ENCODE measurements around the gene TNXB.

TNXB gene

DNA sequence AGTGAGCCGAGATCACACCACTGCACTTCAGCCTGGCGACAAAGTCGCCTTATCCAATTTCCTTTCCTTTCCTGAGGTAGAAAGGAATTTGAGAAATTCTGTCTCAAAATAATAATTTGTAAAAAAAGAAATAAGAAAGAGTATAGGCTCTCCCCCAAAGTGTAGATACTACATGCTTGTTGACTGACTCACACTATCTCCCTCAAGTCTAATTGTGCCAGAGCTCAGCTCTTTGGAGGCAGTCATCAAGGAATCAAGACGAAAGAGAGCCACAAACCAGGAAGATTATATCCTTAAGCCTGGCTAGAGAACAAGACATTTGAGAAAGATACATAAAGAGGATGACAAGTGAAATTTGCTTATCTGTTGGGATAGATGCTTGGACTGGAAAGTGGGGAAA is 24.6 kb upstream of the TNXB start:
- Histone ChIP-seq H3K27me3 (ENCODE audit: insufficient read depth, low read length) (no peaks in the 10 kb centered on the region), H3K4me3 (ENCODE audit: low read depth, low read length, poor library complexity, severe bottlenecking) (no peak overlapping the region), H4K20me1 (ENCODE audit: insufficient read depth, low read length) (no peaks in the 10 kb centered on the region), H3K9me2 (ENCODE audit: low read depth, low read length) (no peaks in the 10 kb centered on the region), H3K36me3 (ENCODE audit: insufficient read depth, low read length) (no peaks in the 10 kb centered on the region), H3K9me3 (ENCODE audit: low read length) (no peaks in the 10 kb centered on the region), H3K27ac (ENCODE audit: low read depth, low read length, poor library complexity, severe bottlenecking) (no peak overlapping the region), H3K4me2 (ENCODE audit: low read length) (no peak overlapping the region), H3K79me2 (ENCODE audit: insufficient read depth, low read length) (no peaks in the 10 kb centered on the region), H3K9ac (ENCODE audit: low read length) (no peak overlapping the region), H3K4me1 (ENCODE audit: insufficient read depth, low read length, severe bottlenecking) (peaks cover 12% of the 10 kb centered on the region), H2AFZ (ENCODE audit: low read length) (no peak overlapping the region), H3F3A (ENCODE audit: insufficient read depth, low read length) (0 out of 2 replicates have a peak, but pooled peaks cover 4% of the 10 kb centered on the region)
- TF ChIP-seq, protein P1, sequence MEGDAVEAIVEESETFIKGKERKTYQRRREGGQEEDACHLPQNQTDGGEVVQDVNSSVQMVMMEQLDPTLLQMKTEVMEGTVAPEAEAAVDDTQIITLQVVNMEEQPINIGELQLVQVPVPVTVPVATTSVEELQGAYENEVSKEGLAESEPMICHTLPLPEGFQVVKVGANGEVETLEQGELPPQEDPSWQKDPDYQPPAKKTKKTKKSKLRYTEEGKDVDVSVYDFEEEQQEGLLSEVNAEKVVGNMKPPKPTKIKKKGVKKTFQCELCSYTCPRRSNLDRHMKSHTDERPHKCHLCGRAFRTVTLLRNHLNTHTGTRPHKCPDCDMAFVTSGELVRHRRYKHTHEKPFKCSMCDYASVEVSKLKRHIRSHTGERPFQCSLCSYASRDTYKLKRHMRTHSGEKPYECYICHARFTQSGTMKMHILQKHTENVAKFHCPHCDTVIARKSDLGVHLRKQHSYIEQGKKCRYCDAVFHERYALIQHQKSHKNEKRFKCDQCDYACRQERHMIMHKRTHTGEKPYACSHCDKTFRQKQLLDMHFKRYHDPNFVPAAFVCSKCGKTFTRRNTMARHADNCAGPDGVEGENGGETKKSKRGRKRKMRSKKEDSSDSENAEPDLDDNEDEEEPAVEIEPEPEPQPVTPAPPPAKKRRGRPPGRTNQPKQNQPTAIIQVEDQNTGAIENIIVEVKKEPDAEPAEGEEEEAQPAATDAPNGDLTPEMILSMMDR (IDR thresholded peaks at IDR 0.05; ENCODE audit: low read length), result no peak
- no peak for TF ChIP-seq EZH2 (IDR thresholded peaks at IDR 0.05; ENCODE audit: borderline replicate concordance, low read length)

- no peak overlapping the region for H3K27ac ChIP-seq (ENCODE audit: low read depth, low read length, poor library complexity, severe bottlenecking)
- no peaks in the 10 kb centered on the region for H3K9me2 ChIP-seq (ENCODE audit: low read depth, low read length)
- H3K4me1 ChIP-seq (ENCODE audit: insufficient read depth, low read length, severe bottlenecking), result peaks cover 21% of the 10 kb centered on the region
- no peaks in the 10 kb centered on the region for H3K27me3 ChIP-seq (ENCODE audit: insufficient read depth, low read length)
- no peaks in the 10 kb centered on the region for H3K9me3 ChIP-seq (ENCODE audit: low read length)
- H3K4me2 ChIP-seq (ENCODE audit: low read length), result no peak overlapping the region
- 0 out of 2 replicates have a peak, but pooled peaks cover 4% of the 10 kb centered on the region for H3F3A ChIP-seq (ENCODE audit: insufficient read depth, low read length)
- no peak overlapping the region for H3K9ac ChIP-seq (ENCODE audit: low read length)
- TF ChIP-seq EZH2 (IDR thresholded peaks at IDR 0.05; ENCODE audit: borderline replicate concordance, low read length), result no peak
- TF ChIP-seq, protein P1 (IDR thresholded peaks at IDR 0.05; ENCODE audit: low read length), result no peak
- no peak overlapping the region for H3K4me3 ChIP-seq (ENCODE audit: low read depth, low read length, poor library complexity, severe bottlenecking)
- H3K36me3 ChIP-seq (ENCODE audit: insufficient read depth, low read length), result no peaks in the 10 kb centered on the region
- H2AFZ ChIP-seq (ENCODE audit: low read length), result no peak overlapping the region
- no peaks in the 10 kb centered on the region for H3K79me2 ChIP-seq (ENCODE audit: insufficient read depth, low read length)
- no peaks in the 10 kb centered on the region for H4K20me1 ChIP-seq (ENCODE audit: insufficient read depth, low read length)
Observed at GRCh38 chr6:32132110-32132509, 23.0 kb upstream of the TNXB start.

- H3K36me3 ChIP-seq (ENCODE audit: insufficient read depth, low read length), result peaks cover under 1% of the 10 kb centered on the region; the same call in 1 of the 2 replicates
- no peaks in the 10 kb centered on the region for H3K9me3 ChIP-seq (ENCODE audit: low read length)
- no peak overlapping the region for H3K27ac ChIP-seq (ENCODE audit: low read depth, low read length, poor library complexity, severe bottlenecking)
- H3K79me2 ChIP-seq (ENCODE audit: insufficient read depth, low read length), result no peaks in the 10 kb centered on the region
- H2AFZ ChIP-seq (ENCODE audit: low read length), result no peak overlapping the region
- no peak overlapping the region for H3K9ac ChIP-seq (ENCODE audit: low read length)
- no peaks in the 10 kb centered on the region for H3K9me2 ChIP-seq (ENCODE audit: low read depth, low read length)
- H3K4me2 ChIP-seq (ENCODE audit: low read length), result no peak overlapping the region
- H3K4me1 ChIP-seq (ENCODE audit: insufficient read depth, low read length, severe bottlenecking), result peaks cover 27% of the 10 kb centered on the region
- H3K27me3 ChIP-seq (ENCODE audit: insufficient read depth, low read length), result no peaks in the 10 kb centered on the region
- no peaks in the 10 kb centered on the region for H4K20me1 ChIP-seq (ENCODE audit: insufficient read depth, low read length)
- 0 out of 2 replicates have a peak, but pooled peaks cover 4% of the 10 kb centered on the region for H3F3A ChIP-seq (ENCODE audit: insufficient read depth, low read length)
- no peak overlapping the region for H3K4me3 ChIP-seq (ENCODE audit: low read depth, low read length, poor library complexity, severe bottlenecking)
- no peak for TF ChIP-seq EZH2 (IDR thresholded peaks at IDR 0.05; ENCODE audit: borderline replicate concordance, low read length)
- TF ChIP-seq, protein P1 (IDR thresholded peaks at IDR 0.05; ENCODE audit: low read length), result no peak
Observed at GRCh38 chr6:32131439-32131948, 22.4 kb upstream of the TNXB start.
